ENCODE results near the gene SECTM1.
A peak's percentile ranks its signal among the peaks of the same experiment; 100 is the strongest.
"Not testable (repeated sequence)": the region's sequence is repeated elsewhere in the genome, so short reads cannot be mapped to it uniquely, and the experiment has no call there.

The SECTM1 gene

DNA sequence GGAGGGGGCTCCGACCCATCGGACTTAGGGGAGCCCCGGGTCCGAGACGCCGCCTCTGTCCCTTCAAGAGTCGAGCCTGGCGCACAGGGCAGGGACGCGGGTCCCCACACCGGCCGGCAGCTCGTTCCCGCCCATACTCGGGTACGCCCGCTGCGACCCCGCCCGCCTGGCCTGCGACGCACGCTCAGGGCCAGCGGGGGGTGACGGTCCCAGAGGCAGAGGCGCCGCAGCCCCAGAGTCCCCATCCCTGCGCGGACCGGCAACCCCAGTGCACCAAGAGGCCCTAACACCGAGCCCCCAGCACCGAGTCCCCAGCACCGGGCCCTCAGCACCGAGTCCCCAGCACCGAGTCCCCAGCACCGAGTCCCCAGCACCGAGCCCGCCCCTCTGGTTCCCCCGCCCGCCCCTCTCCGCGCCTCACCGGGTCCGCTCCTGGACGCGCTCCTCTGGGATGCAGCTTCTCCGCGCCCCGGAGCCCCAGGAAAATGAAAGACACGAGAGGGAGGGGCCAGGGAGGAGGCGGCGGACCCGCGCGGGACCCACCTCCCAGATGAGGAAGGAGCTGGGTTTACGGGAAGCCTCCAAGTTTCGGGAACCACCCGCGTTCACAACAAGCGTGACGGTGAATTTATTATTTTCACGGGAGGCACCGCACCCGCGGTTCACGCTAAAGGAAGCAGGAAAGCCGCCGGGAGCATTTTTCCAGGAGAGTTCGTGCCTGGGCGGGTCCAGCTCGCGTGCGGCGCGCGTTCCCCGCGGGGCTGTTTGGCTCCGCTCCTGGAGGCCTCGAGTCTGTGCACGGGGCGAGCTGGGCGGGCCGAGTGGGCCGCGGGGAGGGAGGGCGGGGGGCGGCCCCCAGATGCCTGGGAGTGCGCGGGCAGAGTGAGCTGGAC lies at the start of gene SECTM1:
Gene SECTM1, minus strand, starts transcription at position 488 of the 893 bp plus-strand sequence. CDS start 6,526 bp downstream, outside the sequence.
- DNase-seq, result no peak

DNA sequence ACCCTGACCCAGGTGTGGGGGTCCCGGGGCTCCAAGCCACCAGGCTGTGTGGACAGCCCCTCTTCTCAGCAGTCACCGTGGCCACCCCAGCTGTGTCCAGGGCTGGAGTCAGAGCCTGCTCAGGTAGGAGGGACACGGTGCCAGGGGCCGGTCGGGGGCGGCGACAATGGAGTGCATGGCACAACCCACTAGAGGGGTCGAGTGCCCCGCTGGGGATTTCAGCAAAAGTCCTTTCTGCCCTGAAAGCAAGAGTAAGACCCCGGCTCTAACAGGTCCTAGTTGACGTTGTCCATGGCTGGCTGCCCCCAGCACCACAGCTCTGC lies 49.3 kb upstream of the SECTM1 start:
- no peak for DNase-seq

DNA sequence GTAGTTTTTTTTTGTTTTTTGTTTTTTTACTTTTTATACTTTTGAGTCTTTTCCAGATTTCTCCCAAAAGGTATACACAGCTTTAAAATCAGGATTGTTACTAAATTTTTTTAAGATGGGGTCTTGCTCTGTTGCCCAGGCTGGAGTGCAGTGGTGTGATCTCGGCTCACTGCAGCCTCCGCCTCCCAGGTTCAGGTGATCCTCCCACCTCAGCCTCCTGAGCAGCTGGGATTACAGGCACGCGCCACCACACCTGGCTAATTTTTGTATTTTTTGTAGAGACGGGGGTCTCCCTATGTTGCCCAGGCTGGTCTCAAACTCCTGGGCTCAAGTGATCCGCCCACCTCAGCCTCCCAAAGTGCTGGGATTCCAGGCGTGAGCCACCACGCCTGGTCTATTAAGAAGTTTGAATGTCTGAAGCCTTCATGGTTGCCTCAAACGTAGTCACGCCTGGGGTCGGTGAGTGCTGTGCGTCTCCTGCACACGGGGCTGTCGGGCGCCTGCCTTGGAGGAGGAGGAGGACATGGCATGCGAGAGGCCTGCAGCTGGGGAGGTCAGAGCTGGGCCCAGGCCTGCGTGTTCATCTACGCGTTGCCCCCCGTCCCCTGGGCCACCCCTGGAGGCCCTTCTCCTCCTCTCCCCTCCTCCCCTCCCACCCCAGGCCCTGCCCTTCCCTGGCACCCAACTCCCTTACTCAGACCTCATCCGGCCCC lies 48.8 kb upstream of the SECTM1 start:
- not testable (repeated sequence) for DNase-seq

DNA sequence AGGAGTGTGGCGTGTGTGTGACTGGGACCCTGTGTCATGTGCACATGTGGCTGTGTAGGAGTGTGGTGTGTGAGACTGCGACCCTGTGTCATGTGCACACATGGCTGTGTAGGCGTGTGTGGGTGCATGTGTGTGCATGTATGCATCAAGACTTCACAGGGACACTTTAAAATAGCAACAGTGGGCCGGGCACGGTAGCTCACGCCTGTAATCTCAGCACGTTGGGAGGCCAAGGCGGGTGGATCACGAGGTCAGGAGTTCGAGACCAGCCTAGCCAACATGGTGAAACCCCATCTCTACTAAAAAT lies 48.1 kb upstream of the SECTM1 start:
- DNase-seq, result not testable (repeated sequence)

- no peak for DNase-seq
These were observed 47.5 kb upstream of the SECTM1 start for GRCh38 chr17:82380860-82381702.

DNA sequence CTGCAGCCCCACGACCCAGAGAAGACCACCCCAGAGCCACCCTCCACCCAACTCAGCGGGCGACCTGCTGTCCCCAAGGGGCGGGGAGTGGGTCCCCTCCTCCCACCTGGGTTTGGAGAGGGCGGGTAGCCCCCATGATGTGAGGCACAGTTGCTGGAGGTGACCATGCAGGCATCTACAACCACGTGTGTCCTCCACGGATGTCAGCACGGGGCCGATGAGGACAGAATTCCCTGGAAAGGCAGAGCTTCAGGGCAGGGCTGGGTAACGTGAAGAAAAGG lies 45.1 kb upstream of the SECTM1 start:
- DNase-seq, result no peak

DNA sequence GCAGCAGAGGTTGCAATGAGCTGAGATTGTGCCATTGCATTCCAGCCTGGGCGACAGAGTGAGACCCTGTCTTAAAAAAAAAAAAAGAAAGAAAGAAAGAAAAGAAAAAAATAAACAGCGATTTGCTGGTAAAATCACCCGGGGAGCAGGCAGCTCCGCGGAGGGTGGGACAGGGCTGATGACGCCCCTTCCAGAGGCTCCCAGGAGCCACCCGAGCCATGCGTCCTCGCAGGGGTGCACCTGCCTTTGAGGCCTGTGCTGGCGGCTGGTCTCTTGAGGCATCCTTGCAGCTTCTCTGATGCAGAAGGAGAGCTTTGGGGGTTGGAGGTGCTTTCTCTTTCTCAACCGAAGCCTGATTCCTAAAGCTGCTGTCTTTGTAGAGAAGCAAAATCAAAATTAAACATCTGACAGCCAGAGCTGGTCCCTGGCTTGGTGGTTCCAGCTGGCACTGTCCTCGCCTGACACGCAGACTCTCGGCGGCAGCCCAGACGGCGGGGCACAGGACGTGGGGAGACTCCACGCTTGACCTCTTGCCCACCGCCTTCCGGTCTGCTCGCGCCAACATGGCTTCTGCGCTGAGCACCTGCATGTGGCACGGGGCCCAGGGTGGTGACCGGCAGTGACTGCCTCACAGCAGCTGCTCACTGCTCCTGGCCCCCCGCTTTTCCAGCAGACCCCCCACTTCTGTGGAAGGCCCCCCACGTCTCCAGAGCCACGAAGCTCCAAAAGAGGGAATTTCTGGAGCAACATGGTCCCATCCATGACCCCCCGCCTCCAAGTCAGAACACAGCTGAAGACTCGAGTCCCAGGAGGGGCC lies 44.6 kb upstream of the SECTM1 start:
- DNase-seq, result no peak

GRCh38 chr17:82377294-82377693 lies 43.7 kb upstream of the SECTM1 start:
- DNase-seq, result not testable (repeated sequence)

- no peak for DNase-seq
These were observed 42.6 kb upstream of the SECTM1 start for GRCh38 chr17:82376042-82376730.

- DNase-seq, result no peak
These were observed 41.9 kb upstream of the SECTM1 start for GRCh38 chr17:82375359-82376041.

DNA sequence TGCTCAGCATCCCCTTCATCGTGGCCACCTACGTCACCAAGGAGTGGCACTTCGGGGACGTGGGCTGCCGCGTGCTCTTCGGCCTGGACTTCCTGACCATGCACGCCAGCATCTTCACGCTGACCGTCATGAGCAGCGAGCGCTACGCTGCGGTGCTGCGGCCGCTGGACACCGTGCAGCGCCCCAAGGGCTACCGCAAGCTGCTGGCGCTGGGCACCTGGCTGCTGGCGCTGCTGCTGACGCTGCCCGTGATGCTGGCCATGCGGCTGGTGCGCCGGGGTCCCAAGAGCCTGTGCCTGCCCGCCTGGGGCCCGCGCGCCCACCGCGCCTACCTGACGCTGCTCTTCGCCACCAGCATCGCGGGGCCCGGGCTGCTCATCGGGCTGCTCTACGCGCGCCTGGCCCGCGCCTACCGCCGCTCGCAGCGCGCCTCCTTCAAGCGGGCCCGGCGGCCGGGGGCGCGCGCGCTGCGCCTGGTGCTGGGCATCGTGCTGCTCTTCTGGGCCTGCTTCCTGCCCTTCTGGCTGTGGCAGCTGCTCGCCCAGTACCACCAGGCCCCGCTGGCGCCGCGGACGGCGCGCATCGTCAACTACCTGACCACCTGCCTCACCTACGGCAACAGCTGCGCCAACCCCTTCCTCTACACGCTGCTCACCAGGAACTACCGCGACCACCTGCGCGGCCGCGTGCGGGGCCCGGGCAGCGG lies 41.2 kb upstream of the SECTM1 start:
- no peak for DNase-seq

DNA sequence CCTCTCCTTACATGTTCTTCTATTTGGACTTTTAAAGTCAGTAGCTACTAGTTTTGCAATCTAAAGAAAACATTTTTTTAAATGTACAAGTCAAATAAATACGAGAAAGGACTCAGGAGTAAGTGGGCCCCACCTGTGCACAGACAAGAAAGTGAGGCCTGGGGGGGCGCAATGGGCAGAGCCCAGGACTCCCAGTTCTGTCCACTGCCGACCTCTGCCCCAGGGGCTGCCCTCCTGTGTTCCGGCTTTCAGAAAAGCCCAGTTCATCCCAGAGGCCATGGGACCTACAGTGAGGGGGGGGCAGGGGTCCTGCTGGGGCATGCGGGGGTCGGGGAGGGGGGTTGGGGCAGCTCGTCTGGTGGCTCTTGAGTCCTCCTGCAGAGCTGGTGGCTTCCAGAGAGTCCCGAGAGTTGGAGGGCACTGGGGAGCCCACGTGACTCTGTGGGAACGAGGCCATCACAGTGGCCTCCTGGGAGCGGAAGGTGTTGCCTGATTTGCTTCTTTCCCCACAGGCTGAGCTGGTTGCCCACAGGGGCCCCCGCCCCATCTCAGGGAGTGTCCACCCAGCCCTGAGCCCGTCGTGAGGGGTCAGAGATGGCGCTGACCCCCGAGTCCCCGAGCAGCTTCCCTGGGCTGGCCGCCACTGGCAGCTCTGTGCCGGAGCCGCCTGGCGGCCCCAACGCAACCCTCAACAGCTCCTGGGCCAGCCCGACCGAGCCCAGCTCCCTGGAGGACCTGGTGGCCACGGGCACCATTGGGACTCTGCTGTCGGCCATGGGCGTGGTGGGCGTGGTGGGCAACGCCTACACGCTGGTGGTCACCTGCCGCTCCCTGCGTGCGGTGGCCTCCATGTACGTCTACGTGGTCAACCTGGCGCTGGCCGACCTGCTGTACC lies 40.4 kb upstream of the SECTM1 start:
- no peak for DNase-seq

DNA sequence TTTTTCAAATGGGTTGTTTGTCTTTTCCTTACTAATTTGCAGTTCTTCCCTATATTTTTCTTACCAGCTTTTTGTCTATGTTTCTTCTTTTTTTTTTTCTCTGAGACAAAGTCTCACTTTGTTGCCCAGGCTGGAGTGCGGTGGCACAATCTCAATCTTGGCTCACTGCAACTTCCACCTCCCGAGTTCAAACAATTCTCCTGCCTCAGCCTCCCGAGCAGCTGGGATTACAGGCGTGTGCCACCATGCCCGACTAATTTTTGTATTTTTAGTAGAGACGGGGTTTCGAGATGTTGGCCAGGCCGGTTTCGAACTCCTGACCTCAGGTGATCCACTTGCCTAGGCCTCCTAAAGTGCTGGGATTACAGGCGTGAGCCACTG lies 39.5 kb upstream of the SECTM1 start:
- not testable (repeated sequence) for DNase-seq

GRCh38 chr17:82372249-82373071 lies 38.9 kb upstream of the SECTM1 start:
- no peak for DNase-seq

GRCh38 chr17:82371333-82372248 lies 38.0 kb upstream of the SECTM1 start, which contains the start of gene UTS2R:
TSS of gene UTS2R (plus strand) at chr17:82371765. CDS start at chr17:82374325, 2,560 bp downstream.
- DNase-seq, result no peak

GRCh38 chr17:82370471-82371332 lies 37.1 kb upstream of the SECTM1 start:
- DNase-seq, result peak; percentile 38 to 43

DNA sequence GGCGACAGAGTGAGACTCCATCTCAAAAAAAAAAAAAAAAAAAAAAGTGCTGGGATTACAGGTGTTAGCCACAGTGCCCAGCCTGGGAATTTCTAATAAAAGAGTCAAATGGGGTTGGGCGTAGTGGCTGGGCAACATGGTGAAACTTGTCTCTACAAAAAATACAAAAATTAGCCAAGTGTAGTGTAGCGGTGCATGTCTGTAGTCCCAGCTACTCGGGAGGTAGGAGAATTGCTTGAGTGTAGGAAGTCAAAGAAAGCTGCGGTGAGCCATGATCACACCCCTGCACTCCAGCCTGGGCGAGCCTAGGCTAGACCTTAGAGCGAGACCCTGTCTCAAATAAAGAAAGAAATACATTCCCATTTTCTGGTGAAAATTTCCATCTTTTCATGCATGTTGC lies 35.6 kb upstream of the SECTM1 start:
- no peak for DNase-seq
